ENCODE data around the gene TMED8. TPM values are rescaled to one million over a fixed set of nuclear protein-coding genes. Genes with fewer than 3 reads are reported as not detected.

TMED8 gene
- total RNA-seq, 1 donor: 12.5 TPM

- no peak for DNase-seq (ENCODE audit: low read depth)
- TF ChIP-seq CTCF (IDR thresholded peaks at IDR 0.05; ENCODE audit: insufficient read depth, low read depth, low read length): no peak
These were observed 32.4 kb downstream of the TMED8 start for GRCh38 chr14:77344377-77344996.

GRCh38 chr14:77343662-77344061 lies 33.2 kb downstream of the TMED8 start:
- no peak for TF ChIP-seq CTCF (IDR thresholded peaks at IDR 0.05; ENCODE audit: insufficient read depth, low read depth, low read length)
- no peak for DNase-seq (ENCODE audit: low read depth)

More at GRCh38 chr14:77344377-77344996, 32.4 kb downstream of the TMED8 start:
- no peak overlapping the region for H3K4me3 ChIP-seq (ENCODE audit: low read depth, low read length)

DNA sequence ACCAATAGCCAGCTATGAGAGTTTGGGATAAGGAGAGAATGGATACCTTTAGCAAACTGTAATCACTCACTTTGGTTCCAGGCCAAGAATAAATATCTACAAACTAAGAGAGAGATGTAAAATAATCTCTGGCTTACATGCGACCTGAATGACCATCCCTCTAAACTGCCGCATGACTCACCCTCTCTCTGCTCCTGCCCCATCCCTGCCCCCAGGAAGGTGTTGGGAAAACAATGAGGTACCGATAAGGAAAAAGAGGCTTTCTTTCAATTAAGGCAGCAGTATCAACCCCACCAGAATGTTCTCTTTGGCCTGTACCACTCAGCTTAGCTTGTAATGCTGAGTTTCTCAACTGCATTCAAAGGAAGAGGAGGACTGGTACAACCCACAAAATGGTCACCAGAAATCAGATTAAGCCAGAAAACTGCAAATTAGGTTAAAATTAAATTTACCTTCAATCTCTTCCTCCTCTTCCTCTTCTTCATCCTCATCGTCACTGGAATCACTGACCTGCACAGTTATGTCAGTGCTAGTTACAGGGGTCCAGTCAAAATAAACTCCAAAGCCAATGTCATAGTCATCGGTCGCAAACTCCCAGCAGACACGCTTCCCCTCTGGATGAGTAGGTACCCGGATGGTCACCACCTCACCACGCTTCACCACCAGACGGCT lies 34.0 kb downstream of the TMED8 start:
- no peak for DNase-seq (ENCODE audit: low read depth)
- H3K4me3 ChIP-seq (ENCODE audit: low read depth, low read length): no peak overlapping the region
- TF ChIP-seq CTCF (IDR thresholded peaks at IDR 0.05; ENCODE audit: insufficient read depth, low read depth, low read length): no peak

More at GRCh38 chr14:77343662-77344061, 33.2 kb downstream of the TMED8 start:
- H3K4me3 ChIP-seq (ENCODE audit: low read depth, low read length): no peak overlapping the region

- no peak for TF ChIP-seq CTCF (IDR thresholded peaks at IDR 0.05; ENCODE audit: insufficient read depth, low read depth, low read length)
These were observed 36.5 kb downstream of the TMED8 start for GRCh38 chr14:77340389-77340788.

GRCh38 chr14:77339407-77339806 lies 37.5 kb downstream of the TMED8 start:
- no peak for DNase-seq (ENCODE audit: low read depth)
- no peak overlapping the region for H3K4me3 ChIP-seq (ENCODE audit: low read depth, low read length)
- no peak for TF ChIP-seq CTCF (IDR thresholded peaks at IDR 0.05; ENCODE audit: insufficient read depth, low read depth, low read length)

More at GRCh38 chr14:77340389-77340788, 36.5 kb downstream of the TMED8 start:
- H3K4me3 ChIP-seq (ENCODE audit: low read depth, low read length): no peak overlapping the region
- DNase-seq (ENCODE audit: low read depth): no peak

DNA sequence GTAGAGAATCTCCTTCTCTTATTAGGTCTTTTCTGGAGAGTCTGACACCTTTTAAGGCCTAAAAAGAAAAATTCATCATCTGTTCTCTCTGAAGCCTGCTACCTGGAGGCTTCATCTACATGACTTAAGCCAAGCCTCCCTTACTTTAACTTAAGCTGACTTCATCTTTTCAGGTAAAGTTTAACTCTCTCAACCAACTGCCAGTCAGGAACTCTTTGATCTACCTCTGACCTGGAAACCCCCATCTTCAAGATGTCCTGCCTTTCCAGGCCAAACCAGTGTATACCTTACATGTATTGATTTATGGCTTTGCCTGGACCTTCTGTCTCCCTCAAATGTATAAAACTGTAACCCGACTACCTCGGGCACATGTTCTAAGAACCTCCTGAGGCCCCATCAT lies 38.6 kb downstream of the TMED8 start:
- TF ChIP-seq CTCF (IDR thresholded peaks at IDR 0.05; ENCODE audit: insufficient read depth, low read depth, low read length): no peak
- DNase-seq (ENCODE audit: low read depth): no peak
- no peak overlapping the region for H3K4me3 ChIP-seq (ENCODE audit: low read depth, low read length)

Measured in fibroblast of villous mesenchyme (primary cell).